ENCODE data around the gene PLA2G2D. TPM values are rescaled to one million over a fixed set of nuclear protein-coding genes. Genes with fewer than 3 reads are reported as not detected.

The PLA2G2D gene
- total and polyA plus RNA-seq, 2 of the 13 experiments (the other 11 are each of a cell fraction or from before 2014, with no cell fraction given): not detected

- TF ChIP-seq ETV5 (CRISPR knock-in tag; IDR thresholded peaks at IDR 0.05; ENCODE audit: borderline replicate concordance) (peak; percentile 17; the same call in 1 of the 2 replicates), ZNF468 (CRISPR knock-in tag; IDR thresholded peaks at IDR 0.05) (no peak), MLXIP (CRISPR knock-in tag; IDR thresholded peaks at IDR 0.05; ENCODE audit: borderline replicate concordance) (no peak), ZNF614 (CRISPR knock-in tag; IDR thresholded peaks at IDR 0.05; ENCODE audit: borderline replicate concordance) (peak; percentile 82; the same call in 1 of the 2 replicates), HNRNPL (IDR thresholded peaks at IDR 0.05; ENCODE audit: low read depth, low read length) (no peak)
- TF ChIP-seq, protein P1, sequence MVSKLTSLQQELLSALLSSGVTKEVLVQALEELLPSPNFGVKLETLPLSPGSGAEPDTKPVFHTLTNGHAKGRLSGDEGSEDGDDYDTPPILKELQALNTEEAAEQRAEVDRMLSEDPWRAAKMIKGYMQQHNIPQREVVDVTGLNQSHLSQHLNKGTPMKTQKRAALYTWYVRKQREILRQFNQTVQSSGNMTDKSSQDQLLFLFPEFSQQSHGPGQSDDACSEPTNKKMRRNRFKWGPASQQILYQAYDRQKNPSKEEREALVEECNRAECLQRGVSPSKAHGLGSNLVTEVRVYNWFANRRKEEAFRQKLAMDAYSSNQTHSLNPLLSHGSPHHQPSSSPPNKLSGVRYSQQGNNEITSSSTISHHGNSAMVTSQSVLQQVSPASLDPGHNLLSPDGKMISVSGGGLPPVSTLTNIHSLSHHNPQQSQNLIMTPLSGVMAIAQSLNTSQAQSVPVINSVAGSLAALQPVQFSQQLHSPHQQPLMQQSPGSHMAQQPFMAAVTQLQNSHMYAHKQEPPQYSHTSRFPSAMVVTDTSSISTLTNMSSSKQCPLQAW (CRISPR knock-in tag; IDR thresholded peaks at IDR 0.05): peak; percentile 16; the same call in 1 of the 2 replicates
Measured at GRCh38 chr1:20100632-20101355, 18.5 kb downstream of the PLA2G2D start (continued).

DNA sequence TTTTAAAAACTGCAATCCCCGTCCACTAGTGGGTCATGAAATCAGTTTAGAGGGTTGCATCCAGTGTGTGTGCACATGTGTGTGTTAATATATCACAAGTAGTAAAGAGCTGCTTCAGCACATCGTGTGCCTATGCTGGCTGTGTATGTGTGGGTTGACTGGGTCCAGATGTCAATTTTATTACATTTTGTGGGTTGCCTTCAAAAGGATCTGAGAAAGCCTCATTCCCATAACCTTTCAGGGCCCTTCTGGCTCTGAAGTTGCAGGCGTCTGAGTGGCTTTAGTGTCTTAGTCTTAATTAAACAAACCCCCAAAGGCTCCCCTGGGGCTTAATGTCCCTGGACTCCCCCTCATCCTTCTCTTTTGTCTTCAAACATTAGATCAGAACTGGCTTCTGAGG is 19.8 kb downstream of the PLA2G2D start:
- in situ Hi-C loops (cut with HindIII; ENCODE audit: extremely low pct_ligation_motif_present, low pct_unique_long_range_greater_than_20kb) (no loop called here), intact Hi-C loops (cut with micrococcal nuclease; ENCODE audit: unreplicated experiment) (no loop called here)
- H3K36me3 ChIP-seq (replicated peaks in 1 of 2; ENCODE audit: control insufficient read depth in 1 of 2, insufficient read depth in 2 of 2, low read length in 2 of 2): no peaks in the 10 kb centered on the region
- peaks cover 18% of the 10 kb centered on the region for H3K9me3 ChIP-seq (ENCODE audit: low read length)
- no peak overlapping the region for H3K9ac ChIP-seq (ENCODE audit: insufficient read depth, low read depth, low read length)
- H3K27ac ChIP-seq (ENCODE audit: extremely low read length, insufficient read depth, low read length): no peak overlapping the region
- CTCF ChIA-PET (ENCODE audit: low intra/inter-chr PET ratio, low total read pairs): no interaction called here
- BruUV-seq (replicated peaks): no TSS peak
- no peaks in the 10 kb centered on the region for H3K79me2 ChIP-seq (ENCODE audit: insufficient read depth, low read length)
- DNase-seq (ENCODE audit: low spot score) (no peak), ATAC-seq (no peak), FAIRE-seq (no peak)
- POLR2A ChIA-PET: no interaction called here
- H4K20me1 ChIP-seq (ENCODE audit: insufficient read depth, low read length): no peaks in the 10 kb centered on the region
- no peak overlapping the region for H3K4me3 ChIP-seq (replicated peaks in 1 of 3; ENCODE audit: insufficient read depth in 1 of 3, low read depth in 2 of 3, low read length in 3 of 3)
- H2AFZ ChIP-seq (ENCODE audit: low read length): no peak overlapping the region
- WGBS (ENCODE audit: low lambda C conversion rate): 8% methylated on average over 3 of the region's 3 CpGs
- no peak overlapping the region for H3K4me2 ChIP-seq (ENCODE audit: low read depth, low read length)
- 0 out of 5 replicates have a peak, but pooled peaks cover 0 to 4% of the 10 kb centered on the region in 2 experiments for H3K27me3 ChIP-seq (ENCODE audit: control insufficient read depth in 1 of 2, insufficient read depth in 2 of 2, low read length in 2 of 2)
- H3K4me1 ChIP-seq (ENCODE audit: insufficient read depth, low read length): no peaks in the 10 kb centered on the region
- TF ChIP-seq NFAT5 (CRISPR knock-in tag; IDR thresholded peaks at IDR 0.05) (no peak), ONECUT2 (CRISPR knock-in tag; IDR thresholded peaks at IDR 0.05) (no peak), KLF15 (CRISPR knock-in tag; IDR thresholded peaks at IDR 0.05; ENCODE audit: borderline replicate concordance) (no peak), ARNTL (CRISPR knock-in tag; IDR thresholded peaks at IDR 0.05) (no peak), CBX5 (CRISPR knock-in tag; IDR thresholded peaks at IDR 0.05; ENCODE audit: borderline replicate concordance) (no peak)
